ENCODE data around the gene DNAJC9. TPM values are rescaled to one million over a fixed set of nuclear protein-coding genes. Genes with fewer than 3 reads are reported as not detected.

The DNAJC9 gene
- total RNA-seq, 1 experiment from 2014 or later: 65.2 TPM

- H3K4me3 ChIP-seq (ENCODE audit: low read depth, low read length): no peak overlapping the region
- Mint-ChIP-seq H3K27me3 (ENCODE audit: insufficient read depth, unreplicated experiment) (no peaks in the 10 kb centered on the region), H3K4me3 (ENCODE audit: unreplicated experiment) (no peak overlapping the region), H3K36me3 (ENCODE audit: insufficient read depth, unreplicated experiment) (peaks cover 6% of the 10 kb centered on the region), H3K27ac (ENCODE audit: unreplicated experiment) (no peak overlapping the region), H3K4me1 (ENCODE audit: low read depth, unreplicated experiment) (peaks cover 9% of the 10 kb centered on the region), H3K9me3 (ENCODE audit: unreplicated experiment) (peaks cover 19% of the 10 kb centered on the region)
- BruUV-seq (replicated peaks): no TSS peak
- intact Hi-C loops (cut with micrococcal nuclease; ENCODE audit: unreplicated experiment): no loop called here
- ChIA-PET CTCF (no interaction called here), POLR2A (no interaction called here)
- TF ChIP-seq CTCF (IDR thresholded peaks at IDR 0.05; ENCODE audit: insufficient read depth in 1 of 2, low read depth in 1 of 2, low read length in 1 of 2, severe bottlenecking in 1 of 2, unreplicated experiment in 1 of 2): no peak
- no peaks in the 10 kb centered on the region; the same call in 1 of the 2 replicates for H3K36me3 ChIP-seq (ENCODE audit: control insufficient read depth, insufficient read depth, low read length)
- peaks cover 13% of the 10 kb centered on the region for H3K9me3 ChIP-seq
- DNase-seq: no peak
- no peaks in the 10 kb centered on the region for H3K27me3 ChIP-seq (replicated peaks; ENCODE audit: control insufficient read depth, insufficient read depth, low read length)
- H3K4me1 ChIP-seq: peaks cover 2% of the 10 kb centered on the region; the same call in 1 of the 2 replicates
Observed at GRCh38 chr10:73205081-73205480, 42.0 kb downstream of the DNAJC9 start.

Other genes starting within 250 kb of the DNAJC9 start
- 44.3 and 46.5 TPM in 2 replicates for gene P4HA1, start 150.4 kb downstream of the DNAJC9 start, total RNA-seq (2022)
- 6.5 and 7.1 TPM in 2 replicates for gene NUDT13, start 136.8 kb downstream of the DNAJC9 start, total RNA-seq (2022)
- gene ECD, start 79.2 kb downstream of the DNAJC9 start, total RNA-seq (2022): 51.8 and 52.6 TPM in 2 replicates
- gene FAM149B1, start 79.1 kb downstream of the DNAJC9 start, total RNA-seq (2022): 13.2 and 14.1 TPM in 2 replicates
- gene MRPS16, start 5.4 kb upstream of the DNAJC9 start, total RNA-seq (2022): 191 and 194 TPM in 2 replicates
- 0.26 and 0.39 TPM in 2 replicates for gene CFAP70, start 111.6 kb upstream of the DNAJC9 start, total RNA-seq (2022)
- gene ANXA7, start 166.8 kb upstream of the DNAJC9 start, total RNA-seq (2022): 203 and 240 TPM in 2 replicates
- 2.0 and 2.1 TPM in 2 replicates for gene MSS51, start 186.3 kb upstream of the DNAJC9 start, total RNA-seq (2022)
- gene PPP3CB, start 248.8 kb upstream of the DNAJC9 start, total RNA-seq (2022): 41.5 and 44.5 TPM in 2 replicates

Data from Caco-2 (cell line).